Endodermal cell (in vitro differentiated cells): ENCODE results near the gene KMT2B. TPM values are rescaled to one million over a fixed set of nuclear protein-coding genes. Genes with fewer than 3 reads are reported as not detected.
A peak's percentile ranks its signal among the peaks of the same experiment; 100 is the strongest.

ENCODE experiments used
- DNase-seq: peaks from one replicate; pipeline ENCODE4 v3.0.0-alpha.2; 2017
- H3K27ac ChIP-seq: 2 replicates; pipeline ENCODE4 v1.5.1; 2013; ENCODE audit warnings: mild to moderate bottlenecking, low read depth, low read length, moderate library complexity
- H3K27me3 ChIP-seq: 2 replicates; pipeline ENCODE4 v1.6.1; 2013; ENCODE audit warnings: mild to moderate bottlenecking, low read length, moderate library complexity; ENCODE audit not compliant: insufficient read depth, control insufficient read depth, poor library complexity, severe bottlenecking
- H3K36me3 ChIP-seq: 2 replicates; pipeline ENCODE4 v1.7.0; 2013; ENCODE audit warnings: mild to moderate bottlenecking, low read length, moderate library complexity; ENCODE audit not compliant: control insufficient read depth, insufficient read depth
- H3K4me1 ChIP-seq: one replicate; pipeline ENCODE4 v1.7.0; 2013; ENCODE audit warnings: low read length; ENCODE audit not compliant: control insufficient read depth, insufficient read depth
- H3K4me3 ChIP-seq: 2 replicates; pipeline ENCODE4 v1.5.1; 2013; ENCODE audit warnings: mild to moderate bottlenecking, low read length, moderate library complexity
- H3K9ac ChIP-seq: 2 replicates; pipeline ENCODE4 v1.6.1; 2013; ENCODE audit warnings: mild to moderate bottlenecking, low read length, moderate library complexity; ENCODE audit not compliant: poor library complexity, severe bottlenecking; ENCODE audit errors: extremely low read depth
- H3K9me3 ChIP-seq: 2 replicates; pipeline ENCODE4 v1.6.1; 2013; ENCODE audit warnings: mild to moderate bottlenecking, low read length, moderate library complexity; ENCODE audit not compliant: control insufficient read depth
- H3K27ac Mint-ChIP-seq: 2 replicates; pipeline ENCODE4 v1.8.0; 2020; ENCODE audit warnings: mixed read lengths
- H3K27me3 Mint-ChIP-seq: 2 replicates; pipeline ENCODE4 v1.8.0; 2021; ENCODE audit warnings: mild to moderate bottlenecking, mixed read lengths; ENCODE audit not compliant: insufficient read depth
- H3K36me3 Mint-ChIP-seq: 2 replicates; pipeline ENCODE4 v1.8.0; 2020; ENCODE audit warnings: low read depth, mixed read lengths
- H3K4me1 Mint-ChIP-seq: 2 replicates; pipeline ENCODE4 v1.8.0; 2020; ENCODE audit warnings: mixed read lengths
- H3K4me3 Mint-ChIP-seq: 2 replicates; pipeline ENCODE4 v1.8.0; 2020; ENCODE audit warnings: mild to moderate bottlenecking, moderate library complexity, mixed read lengths
- H3K9me3 Mint-ChIP-seq: 2 replicates; pipeline ENCODE4 v1.8.0; 2020; ENCODE audit warnings: mild to moderate bottlenecking, mixed read lengths
- CTCF ChIP-seq: fragments of 200-600 bp; sonication (generic); conservative IDR thresholded peaks from 2 replicates; pipeline ENCODE4 v1.5.0; 2021; ENCODE audit warnings: antibody characterized with exemption, mild to moderate bottlenecking
- WGBS, 2 experiments: methylation state at CpG; one replicate each; pipeline versions ENCODE4 v1.1.5 to v1.1.7; 2013; ENCODE audit warnings: missing lambda C conversion rate in 2 of 2, mixed read lengths in 1 of 2; ENCODE audit not compliant: insufficient coverage in 1 of 2, insufficient read length in 1 of 2; 5-methylcytosine and 5-hydroxymethylcytosine counted together
- total RNA-seq, 2 donors: library from RNA; stranded (reverse); fragmentation: NEBNext Ultra II Directional in 1 of 2; extraction: Animal tissue kit (Norgen Biotek cat#: 25700) in 1 of 2; gene quantifications; 2 replicates in 1 of 2; 3 replicates in 1 of 2; pipeline ENCODE4 v1.2.1, GENCODE V29; 2021

KMT2B gene
- total RNA-seq, 2 donors from 2014 or later = 48.1 to 54.0 TPM

- Histone ChIP-seq H3K4me3 (no peak overlapping the region), H3K9ac (no peak overlapping the region), H3K36me3 (peaks cover 76% of the 10 kb centered on the region), H3K9me3 (no peaks in the 10 kb centered on the region), H3K27ac (no peak overlapping the region), H3K27me3 (no peaks in the 10 kb centered on the region), H3K4me1 (no peaks in the 10 kb centered on the region)
- Mint-ChIP-seq H3K4me1 (no peaks in the 10 kb centered on the region), H3K4me3 (no peak overlapping the region), H3K27me3 (no peaks in the 10 kb centered on the region), H3K9me3 (no peaks in the 10 kb centered on the region), H3K27ac (no peak overlapping the region), H3K36me3 (peaks cover 69% of the 10 kb centered on the region)
- no peak for TF ChIP-seq CTCF
- no peak for DNase-seq
- WGBS, 2 experiments = 95 to 97% methylated on average over 8 of the region's 8 CpGs
Observed at GRCh38 chr19:35734273-35734672, 16.5 kb downstream of the KMT2B start.

- Histone ChIP-seq H3K9me3 (no peaks in the 10 kb centered on the region), H3K36me3 (peaks cover 72% of the 10 kb centered on the region), H3K9ac (no peak overlapping the region), H3K27ac (no peak overlapping the region), H3K4me3 (no peak overlapping the region), H3K27me3 (no peaks in the 10 kb centered on the region), H3K4me1 (no peaks in the 10 kb centered on the region)
- Mint-ChIP-seq H3K36me3 (peaks cover 63% of the 10 kb centered on the region), H3K9me3 (no peaks in the 10 kb centered on the region), H3K4me3 (no peak overlapping the region), H3K27me3 (no peaks in the 10 kb centered on the region), H3K27ac (no peak overlapping the region), H3K4me1 (no peaks in the 10 kb centered on the region)
- TF ChIP-seq CTCF = no peak
- 91 to 98% methylated on average over 4 to 5 of the region's 5 CpGs for WGBS, 2 experiments
- DNase-seq = no peak
Observed at GRCh38 chr19:35734889-35735288, 17.1 kb downstream of the KMT2B start.

GRCh38 chr19:35736913-35737886 is 19.4 kb downstream of the KMT2B start:
- no peaks in the 10 kb centered on the region for H3K9me3 ChIP-seq
- Mint-ChIP-seq H3K4me1 (no peaks in the 10 kb centered on the region), H3K27ac (no peak overlapping the region), H3K4me3 (no peak overlapping the region), H3K27me3 (no peaks in the 10 kb centered on the region), H3K9me3 (no peaks in the 10 kb centered on the region), H3K36me3 (peaks cover 49% of the 10 kb centered on the region)
- H3K9ac ChIP-seq = no peak overlapping the region
- H3K4me1 ChIP-seq = no peaks in the 10 kb centered on the region
- peaks cover 56% of the 10 kb centered on the region for H3K36me3 ChIP-seq
- TF ChIP-seq CTCF = peak; percentile 52
- H3K4me3 ChIP-seq = no peak overlapping the region
- WGBS, 2 experiments = 92 to 98% methylated on average over 11 to 22 of the region's 22 CpGs
- no peak for DNase-seq
- no peak overlapping the region for H3K27ac ChIP-seq
- no peaks in the 10 kb centered on the region for H3K27me3 ChIP-seq
